Keratinocyte (primary cell): Measurements from ENCODE around the gene ANKRD18A. TPM values are rescaled to one million over a fixed set of nuclear protein-coding genes. Genes with fewer than 3 reads are reported as not detected.

Source experiments
- DNase-seq: peaks from one replicate; pipeline ENCODE4 v3.0.0-alpha.2; 2011; ENCODE audit warnings: low read depth, missing footprints, low spot score
- FAIRE-seq: peaks from 2 replicates; lab custom pipeline; 2011; peaks lifted over from hg19 to GRCh38; lab: Jason Lieb, UNC
- H2AFZ ChIP-seq: 2 replicates; pipeline ENCODE4 v1.6.0; 2012; ENCODE audit warnings: low read length, control low read depth, inconsistent platforms; ENCODE audit not compliant: control insufficient read depth
- H3K27ac ChIP-seq: 2 replicates; pipeline ENCODE4 v1.5.1; 2011; ENCODE audit warnings: low read length; ENCODE audit not compliant: control insufficient read depth, insufficient read depth
- H3K27me3 ChIP-seq: 3 replicates; pipeline ENCODE4 v1.6.0; 2011; ENCODE audit warnings: low read length; ENCODE audit not compliant: control insufficient read depth, insufficient read depth; ENCODE audit errors: extremely low read depth
- H3K36me3 ChIP-seq, 2 experiments: 2 replicates in 1 of 2; 3 replicates in 1 of 2; pipeline ENCODE4 v1.5.1; 2011; ENCODE audit warnings: low read length in 2 of 2, mild to moderate bottlenecking in 1 of 2; ENCODE audit not compliant: control insufficient read depth in 2 of 2, insufficient read depth in 2 of 2; ENCODE audit errors: extremely low read depth in 1 of 2
- H3K4me1 ChIP-seq: 3 replicates; pipeline ENCODE4 v1.5.1; 2011; ENCODE audit warnings: low read length; ENCODE audit not compliant: control insufficient read depth, insufficient read depth; ENCODE audit errors: extremely low read depth
- H3K4me2 ChIP-seq: 3 replicates; pipeline ENCODE4 v1.6.0; 2011; ENCODE audit warnings: low read depth, low read length; ENCODE audit not compliant: control insufficient read depth, insufficient read depth; ENCODE audit errors: extremely low read depth
- H3K4me3 ChIP-seq, 3 experiments: fragments of 200-600 bp in 1 of 3; sonication (generic) in 1 of 3; 2 replicates in 2 of 3; 3 replicates in 1 of 3; pipeline ENCODE4 v1.5.1; 2011 to 2016; ENCODE audit warnings: low read length in 3 of 3, mild to moderate bottlenecking in 3 of 3, control low read depth in 2 of 3, inconsistent platforms in 1 of 3, low read depth in 1 of 3, mixed read lengths in 1 of 3, mixed run types in 1 of 3, moderate library complexity in 1 of 3; ENCODE audit not compliant: control insufficient read depth in 2 of 3, insufficient read depth in 2 of 3; ENCODE audit errors: extremely low read depth in 1 of 3
- H3K79me2 ChIP-seq: 2 replicates; pipeline ENCODE4 v1.6.0; 2012; ENCODE audit warnings: low read length; ENCODE audit not compliant: control insufficient read depth, insufficient read depth
- H3K9ac ChIP-seq: 3 replicates; pipeline ENCODE4 v1.6.0; 2011; ENCODE audit warnings: low read length; ENCODE audit not compliant: control insufficient read depth, insufficient read depth; ENCODE audit errors: extremely low read depth
- H3K9me1 ChIP-seq: 3 replicates; pipeline ENCODE4 v1.6.0; 2011; ENCODE audit warnings: low read length; ENCODE audit not compliant: control insufficient read depth, insufficient read depth; ENCODE audit errors: extremely low read depth
- H3K9me3 ChIP-seq: 2 replicates; pipeline ENCODE4 v1.5.1; 2012; ENCODE audit warnings: low read depth, low read length; ENCODE audit not compliant: control insufficient read depth
- H4K20me1 ChIP-seq: 3 replicates; pipeline ENCODE4 v1.6.0; 2011; ENCODE audit warnings: low read length; ENCODE audit not compliant: control insufficient read depth, insufficient read depth; ENCODE audit errors: extremely low read depth
- EZH2 ChIP-seq: IDR thresholded peaks from one replicate; pipeline ENCODE4 v1.6.1; 2012; ENCODE audit warnings: inconsistent platforms, mild to moderate bottlenecking, low read length, moderate library complexity
- dilution Hi-C: fragments of 300-500 bp; cut with MboI; formaldehyde crosslinking; loops from one replicate; pipeline ENCODE4 v1.7.0; 2020; ENCODE audit warnings: low sequenced_read_pairs; ENCODE audit not compliant: extremely low pct_ligation_motif_present
- polyA plus RNA-seq, 5 experiments: library from polyadenylated mRNA; depleted of rRNA in 3 of 5; stranded (reverse) in 3 of 5; stranded (forward) in 1 of 5; unstranded in 1 of 5; fragments of >200 nt; gene quantifications; 1 replicate in 1 of 5; 2 replicates in 3 of 5; 3 replicates in 1 of 5; pipeline versions ENCODE4 v1.2.1 to v1.2.3, GENCODE V29; 2011 to 2012; ENCODE audit warnings: missing spikeins in 2 of 5, low read depth in 1 of 5, low replicate concordance in 1 of 5
- TF ChIP-seq, protein P1 (sequence below), 3 experiments: IDR thresholded peaks in 1 of 3; conservative IDR thresholded peaks in 1 of 3; optimal IDR thresholded peaks in 1 of 3; 2 replicates in 2 of 3; 3 replicates in 1 of 3; pipeline versions ENCODE3 to v1.5.1; 2011; ENCODE audit warnings: low read length in 3 of 3, mild to moderate bottlenecking in 3 of 3, moderate library complexity in 2 of 3, control low read depth in 1 of 3, inconsistent platforms in 1 of 3; ENCODE audit not compliant: insufficient read depth in 2 of 3; ENCODE audit errors: extremely low read depth in 1 of 3

Gene ANKRD18A
- polyA plus RNA-seq, 1 donor (not counting 4 experiments of a cell fraction or from before 2014, with no cell fraction given), result 4.5 TPM

GRCh38 chr9:38641142-38641541 lies 20.7 kb upstream of the ANKRD18A start:
- H3K27me3 ChIP-seq, result no peaks in the 10 kb centered on the region
- H3K4me1 ChIP-seq, result no peaks in the 10 kb centered on the region
- H3K9me1 ChIP-seq, result no peaks in the 10 kb centered on the region
- FAIRE-seq (no peak), DNase-seq (no peak)
- dilution Hi-C loops, result no loop called here
- H3K9me3 ChIP-seq, result no peaks in the 10 kb centered on the region
- H3K79me2 ChIP-seq, result no peaks in the 10 kb centered on the region
- no peaks in the 10 kb centered on the region for H3K36me3 ChIP-seq
- TF ChIP-seq, protein P1, sequence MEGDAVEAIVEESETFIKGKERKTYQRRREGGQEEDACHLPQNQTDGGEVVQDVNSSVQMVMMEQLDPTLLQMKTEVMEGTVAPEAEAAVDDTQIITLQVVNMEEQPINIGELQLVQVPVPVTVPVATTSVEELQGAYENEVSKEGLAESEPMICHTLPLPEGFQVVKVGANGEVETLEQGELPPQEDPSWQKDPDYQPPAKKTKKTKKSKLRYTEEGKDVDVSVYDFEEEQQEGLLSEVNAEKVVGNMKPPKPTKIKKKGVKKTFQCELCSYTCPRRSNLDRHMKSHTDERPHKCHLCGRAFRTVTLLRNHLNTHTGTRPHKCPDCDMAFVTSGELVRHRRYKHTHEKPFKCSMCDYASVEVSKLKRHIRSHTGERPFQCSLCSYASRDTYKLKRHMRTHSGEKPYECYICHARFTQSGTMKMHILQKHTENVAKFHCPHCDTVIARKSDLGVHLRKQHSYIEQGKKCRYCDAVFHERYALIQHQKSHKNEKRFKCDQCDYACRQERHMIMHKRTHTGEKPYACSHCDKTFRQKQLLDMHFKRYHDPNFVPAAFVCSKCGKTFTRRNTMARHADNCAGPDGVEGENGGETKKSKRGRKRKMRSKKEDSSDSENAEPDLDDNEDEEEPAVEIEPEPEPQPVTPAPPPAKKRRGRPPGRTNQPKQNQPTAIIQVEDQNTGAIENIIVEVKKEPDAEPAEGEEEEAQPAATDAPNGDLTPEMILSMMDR (optimal IDR thresholded peaks at IDR 0.05 in 1 of 3, IDR thresholded peaks at IDR 0.05 in 1 of 3, conservative IDR thresholded peaks at IDR 0.05 in 1 of 3; ENCODE audit: extremely low read depth in 1 of 3, insufficient read depth in 2 of 3, low read length in 3 of 3), result no peak
- H3K4me2 ChIP-seq, result no peak overlapping the region
- H3K27ac ChIP-seq, result no peak overlapping the region
- H3K4me3 ChIP-seq, result no peak overlapping the region
- H2AFZ ChIP-seq, result no peak overlapping the region
- H4K20me1 ChIP-seq, result no peaks in the 10 kb centered on the region
- no peak overlapping the region for H3K9ac ChIP-seq

GRCh38 chr9:38639577-38639940 lies 19.2 kb upstream of the ANKRD18A start:
- no peak for DNase-seq
- TF ChIP-seq, protein P1 (optimal IDR thresholded peaks at IDR 0.05 in 1 of 3, IDR thresholded peaks at IDR 0.05 in 1 of 3, conservative IDR thresholded peaks at IDR 0.05 in 1 of 3; ENCODE audit: extremely low read depth in 1 of 3, insufficient read depth in 2 of 3, low read length in 3 of 3), result no peak
- TF ChIP-seq EZH2, result no peak
- Histone ChIP-seq H3K4me1 (no peaks in the 10 kb centered on the region), H3K27me3 (no peaks in the 10 kb centered on the region), H3K9me3 (no peaks in the 10 kb centered on the region), H3K4me2 (no peak overlapping the region), H3K36me3 (no peaks in the 10 kb centered on the region), H4K20me1 (no peaks in the 10 kb centered on the region), H3K9me1 (no peaks in the 10 kb centered on the region), H3K9ac (no peak overlapping the region), H2AFZ (no peak overlapping the region), H3K4me3 (no peak overlapping the region), H3K27ac (no peak overlapping the region), H3K79me2 (no peaks in the 10 kb centered on the region)
- dilution Hi-C loops, result no loop called here
- no peak for FAIRE-seq
